Panc1 (cell line): ENCODE data around the gene ENTPD1.

Experiments used
- SIN3A ChIP-seq: IDR thresholded peaks from 2 replicates; pipeline ENCODE4 v1.6.1; 2012; ENCODE audit warnings: low read depth, mild to moderate bottlenecking, low read length, moderate library complexity, borderline replicate concordance; ENCODE audit not compliant: insufficient read depth
- TCF7L2 ChIP-seq: IDR thresholded peaks from 2 replicates; pipeline ENCODE4 v1.6.1; 2011; ENCODE audit warnings: mild to moderate bottlenecking, low read depth, low read length, inconsistent platforms
- TF ChIP-seq, protein P1 (sequence below), 2 experiments: IDR thresholded peaks; 2 replicates each; pipeline ENCODE4 v1.6.1; 2011 to 2012; ENCODE audit warnings: low read depth in 2 of 2, control low read depth in 1 of 2, low read length in 1 of 2, mild to moderate bottlenecking in 1 of 2, moderate library complexity in 1 of 2; ENCODE audit not compliant: insufficient read depth in 1 of 2
- TF ChIP-seq, protein P2 (sequence below): fragments of 450-650 bp; IDR thresholded peaks from 2 replicates; pipeline ENCODE4 v1.5.1; 2017; ENCODE audit warnings: mild to moderate bottlenecking

GRCh38 chr10:95837356-95837776 is 81.4 kb downstream of the ENTPD1 start:
- TF ChIP-seq SIN3A (no peak), TCF7L2 (no peak)
- TF ChIP-seq, protein P1, sequence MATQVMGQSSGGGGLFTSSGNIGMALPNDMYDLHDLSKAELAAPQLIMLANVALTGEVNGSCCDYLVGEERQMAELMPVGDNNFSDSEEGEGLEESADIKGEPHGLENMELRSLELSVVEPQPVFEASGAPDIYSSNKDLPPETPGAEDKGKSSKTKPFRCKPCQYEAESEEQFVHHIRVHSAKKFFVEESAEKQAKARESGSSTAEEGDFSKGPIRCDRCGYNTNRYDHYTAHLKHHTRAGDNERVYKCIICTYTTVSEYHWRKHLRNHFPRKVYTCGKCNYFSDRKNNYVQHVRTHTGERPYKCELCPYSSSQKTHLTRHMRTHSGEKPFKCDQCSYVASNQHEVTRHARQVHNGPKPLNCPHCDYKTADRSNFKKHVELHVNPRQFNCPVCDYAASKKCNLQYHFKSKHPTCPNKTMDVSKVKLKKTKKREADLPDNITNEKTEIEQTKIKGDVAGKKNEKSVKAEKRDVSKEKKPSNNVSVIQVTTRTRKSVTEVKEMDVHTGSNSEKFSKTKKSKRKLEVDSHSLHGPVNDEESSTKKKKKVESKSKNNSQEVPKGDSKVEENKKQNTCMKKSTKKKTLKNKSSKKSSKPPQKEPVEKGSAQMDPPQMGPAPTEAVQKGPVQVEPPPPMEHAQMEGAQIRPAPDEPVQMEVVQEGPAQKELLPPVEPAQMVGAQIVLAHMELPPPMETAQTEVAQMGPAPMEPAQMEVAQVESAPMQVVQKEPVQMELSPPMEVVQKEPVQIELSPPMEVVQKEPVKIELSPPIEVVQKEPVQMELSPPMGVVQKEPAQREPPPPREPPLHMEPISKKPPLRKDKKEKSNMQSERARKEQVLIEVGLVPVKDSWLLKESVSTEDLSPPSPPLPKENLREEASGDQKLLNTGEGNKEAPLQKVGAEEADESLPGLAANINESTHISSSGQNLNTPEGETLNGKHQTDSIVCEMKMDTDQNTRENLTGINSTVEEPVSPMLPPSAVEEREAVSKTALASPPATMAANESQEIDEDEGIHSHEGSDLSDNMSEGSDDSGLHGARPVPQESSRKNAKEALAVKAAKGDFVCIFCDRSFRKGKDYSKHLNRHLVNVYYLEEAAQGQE (IDR thresholded peaks at IDR 0.05; ENCODE audit: insufficient read depth in 1 of 2, low read depth in 2 of 2, low read length in 1 of 2) = no peak
- TF ChIP-seq, protein P2, sequence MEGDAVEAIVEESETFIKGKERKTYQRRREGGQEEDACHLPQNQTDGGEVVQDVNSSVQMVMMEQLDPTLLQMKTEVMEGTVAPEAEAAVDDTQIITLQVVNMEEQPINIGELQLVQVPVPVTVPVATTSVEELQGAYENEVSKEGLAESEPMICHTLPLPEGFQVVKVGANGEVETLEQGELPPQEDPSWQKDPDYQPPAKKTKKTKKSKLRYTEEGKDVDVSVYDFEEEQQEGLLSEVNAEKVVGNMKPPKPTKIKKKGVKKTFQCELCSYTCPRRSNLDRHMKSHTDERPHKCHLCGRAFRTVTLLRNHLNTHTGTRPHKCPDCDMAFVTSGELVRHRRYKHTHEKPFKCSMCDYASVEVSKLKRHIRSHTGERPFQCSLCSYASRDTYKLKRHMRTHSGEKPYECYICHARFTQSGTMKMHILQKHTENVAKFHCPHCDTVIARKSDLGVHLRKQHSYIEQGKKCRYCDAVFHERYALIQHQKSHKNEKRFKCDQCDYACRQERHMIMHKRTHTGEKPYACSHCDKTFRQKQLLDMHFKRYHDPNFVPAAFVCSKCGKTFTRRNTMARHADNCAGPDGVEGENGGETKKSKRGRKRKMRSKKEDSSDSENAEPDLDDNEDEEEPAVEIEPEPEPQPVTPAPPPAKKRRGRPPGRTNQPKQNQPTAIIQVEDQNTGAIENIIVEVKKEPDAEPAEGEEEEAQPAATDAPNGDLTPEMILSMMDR = no peak
